DOHH2 (cell line): ENCODE results near the gene TBC1D10B.

Experiments used
- CTCF ChIP-seq: fragments of 200-600 bp; sonication (generic); IDR thresholded peaks from one replicate; pipeline ENCODE4 v1.5.1; 2014; ENCODE audit warnings: antibody characterized with exemption, mild to moderate bottlenecking, low read depth, low read length; ENCODE audit not compliant: poor library complexity, severe bottlenecking
- EZH2phosphoT487 ChIP-seq: fragments of 200-600 bp; sonication (generic); IDR thresholded peaks from 2 replicates; pipeline ENCODE4 v1.6.1; 2017; ENCODE audit warnings: borderline replicate concordance, mild to moderate bottlenecking, antibody characterized with exemption, low read length, moderate library complexity, mixed read lengths

DNA sequence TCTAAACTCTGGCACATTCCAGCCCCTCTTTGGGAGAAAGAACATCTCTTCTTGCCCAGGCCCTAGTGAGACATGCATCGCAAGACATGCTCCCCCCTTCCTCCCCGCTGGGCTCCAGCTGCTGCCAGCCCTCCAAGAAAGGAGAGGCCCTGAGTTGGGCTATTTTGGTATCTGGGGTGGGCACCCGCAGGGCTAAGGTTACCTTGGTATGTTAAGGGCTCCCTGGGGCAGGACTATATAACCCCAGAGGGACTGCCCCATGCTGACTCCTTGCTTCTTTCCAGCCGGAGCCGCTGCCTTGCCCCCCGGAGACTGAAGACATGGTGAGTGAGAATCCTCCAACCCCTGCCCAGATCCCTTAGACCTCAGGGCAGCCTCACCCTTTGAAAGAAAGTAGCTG, 4.2 kb upstream of the TBC1D10B start, which contains the start of gene MYL11:
- no peak for TF ChIP-seq CTCF
- no peak for TF ChIP-seq EZH2phosphoT487
